Loucy (cell line): ENCODE data around the gene DRC7.
A peak's percentile ranks its signal among the peaks of the same experiment; 100 is the strongest.

ENCODE experiments used
- H2AFZ ChIP-seq: fragments of 200-600 bp; sonication (generic); 2 replicates; pipeline ENCODE4 v1.6.0; 2016; ENCODE audit warnings: antibody characterized with exemption, mild to moderate bottlenecking, low read length, moderate library complexity
- H3F3A ChIP-seq: fragments of 200-600 bp; 2 replicates; pipeline ENCODE4 v1.6.0; 2016; ENCODE audit warnings: antibody characterized with exemption, low read depth, mild to moderate bottlenecking
- H3K27me3 ChIP-seq: fragments of 200-600 bp; sonication (generic); 2 replicates; pipeline ENCODE4 v1.6.1; 2014; ENCODE audit warnings: low read length, mild to moderate bottlenecking; ENCODE audit not compliant: insufficient read depth, poor library complexity, severe bottlenecking
- H3K36me3 ChIP-seq: fragments of 200-600 bp; sonication (generic); 2 replicates; pipeline ENCODE4 v1.6.1; 2016; ENCODE audit warnings: low read length; ENCODE audit not compliant: insufficient read depth
- H3K4me1 ChIP-seq: fragments of 200-600 bp; sonication (generic); 2 replicates; pipeline ENCODE4 v1.5.1; 2014; ENCODE audit warnings: low read length, mild to moderate bottlenecking; ENCODE audit not compliant: insufficient read depth, poor library complexity, severe bottlenecking
- H3K4me2 ChIP-seq: fragments of 200-600 bp; sonication (generic); 2 replicates; pipeline ENCODE4 v1.6.0; 2014; ENCODE audit warnings: antibody characterized with exemption, low read length, low read depth, mild to moderate bottlenecking; ENCODE audit not compliant: poor library complexity, severe bottlenecking
- H3K4me3 ChIP-seq: fragments of 200-600 bp; sonication (generic); 2 replicates; pipeline ENCODE4 v1.5.1; 2014; ENCODE audit warnings: low read length, mild to moderate bottlenecking, mixed read lengths; ENCODE audit not compliant: poor library complexity, severe bottlenecking
- H3K79me2 ChIP-seq: fragments of 200-600 bp; sonication (generic); 2 replicates; pipeline ENCODE4 v1.6.1; 2014; ENCODE audit warnings: low read length; ENCODE audit not compliant: insufficient read depth
- H3K9ac ChIP-seq: fragments of 200-600 bp; sonication (generic); 2 replicates; pipeline ENCODE4 v1.6.0; 2014; ENCODE audit warnings: mild to moderate bottlenecking, low read depth, low read length, moderate library complexity; ENCODE audit not compliant: poor library complexity, severe bottlenecking
- H3K9me2 ChIP-seq: fragments of 200-600 bp; sonication (generic); replicated peaks from 2 replicates; pipeline ENCODE4 v1.6.1; 2016; ENCODE audit warnings: low read depth, low read length, mixed read lengths
- H3K9me3 ChIP-seq: fragments of 200-600 bp; sonication (generic); 2 replicates; pipeline ENCODE4 v1.6.1; 2014; ENCODE audit warnings: mild to moderate bottlenecking, antibody characterized with exemption, low read length, low read depth; ENCODE audit not compliant: insufficient read depth
- H4K20me1 ChIP-seq: fragments of 200-600 bp; sonication (generic); 2 replicates; pipeline ENCODE4 v1.6.0; 2014; ENCODE audit warnings: antibody characterized with exemption, low read length, mild to moderate bottlenecking; ENCODE audit not compliant: insufficient read depth, poor library complexity, severe bottlenecking
- CTCF ChIP-seq: fragments of 200-600 bp; sonication (generic); conservative IDR thresholded peaks from 2 replicates; pipeline ENCODE4 v1.5.1; 2014; ENCODE audit warnings: mild to moderate bottlenecking, antibody characterized with exemption, low read length
- EZH2phosphoT487 ChIP-seq: fragments of 200-600 bp; IDR thresholded peaks from 2 replicates; pipeline ENCODE4 v1.6.1; 2018; ENCODE audit warnings: antibody characterized with exemption, mild to moderate bottlenecking, moderate library complexity, borderline replicate concordance

Gene DRC7

GRCh38 chr16:57646388-57647039 lies 48.1 kb upstream of the DRC7 start:
- no peaks in the 10 kb centered on the region for H3K79me2 ChIP-seq
- no peaks in the 10 kb centered on the region for H3K9me2 ChIP-seq
- H3K9me3 ChIP-seq = no peaks in the 10 kb centered on the region
- TF ChIP-seq CTCF = no peak
- no peak for TF ChIP-seq EZH2phosphoT487
- H2AFZ ChIP-seq = no peak overlapping the region
- no peak overlapping the region for H3K4me2 ChIP-seq
- H4K20me1 ChIP-seq = no peaks in the 10 kb centered on the region
- H3K9ac ChIP-seq = no peak overlapping the region
- H3K4me3 ChIP-seq = no peak overlapping the region
- H3K36me3 ChIP-seq = no peaks in the 10 kb centered on the region
- 0 out of 2 replicates have a peak, but pooled peaks cover 3% of the 10 kb centered on the region for H3F3A ChIP-seq
- H3K4me1 ChIP-seq = peaks cover 61% of the 10 kb centered on the region
- no peaks in the 10 kb centered on the region for H3K27me3 ChIP-seq

GRCh38 chr16:57647136-57647875 lies 47.3 kb upstream of the DRC7 start:
- Histone ChIP-seq H3K4me2 (peak overlapping the region; percentile 6), H3K9ac (peak overlapping the region; percentile 25), H4K20me1 (no peaks in the 10 kb centered on the region), H3K4me3 (no peak overlapping the region), H3K9me3 (no peaks in the 10 kb centered on the region), H3K4me1 (peaks cover 67% of the 10 kb centered on the region), H2AFZ (no peak overlapping the region), H3F3A (0 out of 2 replicates have a peak, but pooled peaks cover 3% of the 10 kb centered on the region), H3K27me3 (no peaks in the 10 kb centered on the region), H3K9me2 (no peaks in the 10 kb centered on the region), H3K79me2 (no peaks in the 10 kb centered on the region), H3K36me3 (no peaks in the 10 kb centered on the region)
- no peak for TF ChIP-seq CTCF
- TF ChIP-seq EZH2phosphoT487 = no peak

- H2AFZ ChIP-seq = no peak overlapping the region
- H4K20me1 ChIP-seq = no peaks in the 10 kb centered on the region
- no peaks in the 10 kb centered on the region for H3K9me3 ChIP-seq
- peaks cover 62% of the 10 kb centered on the region for H3K4me1 ChIP-seq
- no peaks in the 10 kb centered on the region for H3K27me3 ChIP-seq
- H3K79me2 ChIP-seq = no peaks in the 10 kb centered on the region
- H3K4me2 ChIP-seq = peak overlapping the region; percentile 6
- peak overlapping the region; percentile 25 for H3K9ac ChIP-seq
- H3F3A ChIP-seq = 0 out of 2 replicates have a peak, but pooled peaks cover 3% of the 10 kb centered on the region
- TF ChIP-seq EZH2phosphoT487 = no peak
- H3K4me3 ChIP-seq = no peak overlapping the region
- H3K36me3 ChIP-seq = no peaks in the 10 kb centered on the region
- no peaks in the 10 kb centered on the region for H3K9me2 ChIP-seq
Measured at GRCh38 chr16:57648125-57648524, 46.5 kb upstream of the DRC7 start.
